Peyer's patch (tissue), 4 donors: ENCODE data around the gene TMEM186.

Source experiments
- POLR2A ChIP-seq, 2 donors: fragments of 450-650 bp; IDR thresholded peaks; one replicate each; pipeline ENCODE4 v1.5.1; 2017; ENCODE audit warnings: antibody characterized with exemption in 2 of 2, mild to moderate bottlenecking in 2 of 2, moderate library complexity in 2 of 2
- TF ChIP-seq, protein P1 (sequence below), 6 experiments: fragments of 450-650 bp in 4 of 6; fragments of 200-600 bp in 2 of 6; sonication (generic) in 1 of 6; IDR thresholded peaks; one replicate each; pipeline ENCODE4 v1.5.1; 2017 to 2019; ENCODE audit warnings: antibody characterized with exemption in 6 of 6, mild to moderate bottlenecking in 3 of 6, moderate library complexity in 1 of 6

DNA sequence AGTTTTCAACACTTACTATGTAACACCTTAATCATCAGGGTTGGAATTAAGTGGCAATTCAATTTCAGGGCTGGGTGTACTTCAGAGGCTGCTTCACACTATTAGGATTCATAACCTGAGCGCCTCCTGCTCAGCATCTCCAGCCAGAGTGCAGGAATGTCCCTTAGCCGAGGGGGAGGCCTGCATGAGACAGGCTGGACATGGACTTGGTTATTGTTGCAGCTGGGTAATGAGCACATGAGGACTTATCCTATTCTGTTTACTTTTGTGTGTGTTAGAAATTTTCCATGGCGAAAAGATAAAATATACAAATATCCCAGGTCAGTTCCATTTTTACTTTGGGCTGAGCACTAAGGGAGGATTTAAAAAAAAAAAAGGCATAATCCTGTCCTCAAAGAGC is 10.6 kb upstream of the TMEM186 start:
- TF ChIP-seq POLR2A (IDR thresholded peaks at IDR 0.05) = no peak
- TF ChIP-seq, protein P1, sequence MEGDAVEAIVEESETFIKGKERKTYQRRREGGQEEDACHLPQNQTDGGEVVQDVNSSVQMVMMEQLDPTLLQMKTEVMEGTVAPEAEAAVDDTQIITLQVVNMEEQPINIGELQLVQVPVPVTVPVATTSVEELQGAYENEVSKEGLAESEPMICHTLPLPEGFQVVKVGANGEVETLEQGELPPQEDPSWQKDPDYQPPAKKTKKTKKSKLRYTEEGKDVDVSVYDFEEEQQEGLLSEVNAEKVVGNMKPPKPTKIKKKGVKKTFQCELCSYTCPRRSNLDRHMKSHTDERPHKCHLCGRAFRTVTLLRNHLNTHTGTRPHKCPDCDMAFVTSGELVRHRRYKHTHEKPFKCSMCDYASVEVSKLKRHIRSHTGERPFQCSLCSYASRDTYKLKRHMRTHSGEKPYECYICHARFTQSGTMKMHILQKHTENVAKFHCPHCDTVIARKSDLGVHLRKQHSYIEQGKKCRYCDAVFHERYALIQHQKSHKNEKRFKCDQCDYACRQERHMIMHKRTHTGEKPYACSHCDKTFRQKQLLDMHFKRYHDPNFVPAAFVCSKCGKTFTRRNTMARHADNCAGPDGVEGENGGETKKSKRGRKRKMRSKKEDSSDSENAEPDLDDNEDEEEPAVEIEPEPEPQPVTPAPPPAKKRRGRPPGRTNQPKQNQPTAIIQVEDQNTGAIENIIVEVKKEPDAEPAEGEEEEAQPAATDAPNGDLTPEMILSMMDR (IDR thresholded peaks at IDR 0.05) = no peak
